Measurements from ENCODE around the gene CELF4.

The CELF4 gene

DNA sequence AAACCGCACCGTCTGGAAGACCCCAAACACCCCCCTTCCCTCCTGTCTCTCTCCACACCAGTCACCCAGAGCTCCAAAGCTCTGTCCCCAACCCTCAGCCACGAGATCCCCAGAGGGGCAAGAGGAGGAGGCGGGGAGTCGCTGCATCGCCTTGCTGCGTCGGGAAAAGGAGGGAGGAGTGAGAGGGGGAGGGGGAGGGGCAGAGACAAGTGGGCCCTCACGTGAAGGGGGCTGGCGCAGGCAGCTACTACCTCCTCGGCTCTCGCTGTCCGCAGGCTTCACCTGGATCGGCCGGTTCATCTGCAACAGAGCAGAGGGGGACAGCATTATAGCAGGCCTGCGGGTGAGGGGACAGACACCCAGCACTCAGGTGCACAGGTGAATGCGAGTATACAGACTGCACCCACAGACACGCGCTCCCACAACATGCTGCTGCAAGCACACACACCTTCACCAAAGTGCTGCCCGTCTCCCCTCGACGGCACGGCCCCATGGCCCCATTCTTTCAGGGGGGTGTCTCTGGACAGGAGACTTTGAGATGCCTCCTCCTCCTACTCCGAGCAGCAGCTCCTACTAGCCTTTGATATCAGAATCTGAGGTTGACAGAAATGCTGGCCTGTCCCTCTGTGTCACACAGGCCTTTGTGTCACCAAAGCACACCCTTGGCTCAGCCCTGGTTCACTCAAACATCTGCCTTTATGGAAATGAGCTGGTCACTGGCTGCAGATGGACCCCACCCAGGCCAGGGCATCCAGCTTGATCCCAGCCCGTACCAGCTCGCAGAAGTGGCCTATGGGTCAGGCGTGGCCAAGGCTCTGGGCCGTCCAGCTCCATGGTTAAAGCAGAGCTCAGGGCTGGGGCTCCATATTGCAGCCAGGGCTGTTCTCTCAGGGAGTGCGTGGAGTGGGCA, 243.8 kb downstream of the CELF4 start:
- H3K4me1 ChIP-seq (ENCODE audit: insufficient read depth, poor library complexity, severe bottlenecking), result no peaks in the 10 kb centered on the region
- DNase-seq (ENCODE audit: low spot score) (no peak), ATAC-seq (ENCODE audit: low read depth) (0 out of 3 replicates have a peak, but pooled peaks have one; percentile 9)
- no peaks in the 10 kb centered on the region for H3K9me3 ChIP-seq (ENCODE audit: severe bottlenecking)
- H3K36me3 ChIP-seq (ENCODE audit: low read depth), result no peaks in the 10 kb centered on the region
- H3K4me3 ChIP-seq (ENCODE audit: severe bottlenecking), result no peak overlapping the region
- TF ChIP-seq, protein P1, sequence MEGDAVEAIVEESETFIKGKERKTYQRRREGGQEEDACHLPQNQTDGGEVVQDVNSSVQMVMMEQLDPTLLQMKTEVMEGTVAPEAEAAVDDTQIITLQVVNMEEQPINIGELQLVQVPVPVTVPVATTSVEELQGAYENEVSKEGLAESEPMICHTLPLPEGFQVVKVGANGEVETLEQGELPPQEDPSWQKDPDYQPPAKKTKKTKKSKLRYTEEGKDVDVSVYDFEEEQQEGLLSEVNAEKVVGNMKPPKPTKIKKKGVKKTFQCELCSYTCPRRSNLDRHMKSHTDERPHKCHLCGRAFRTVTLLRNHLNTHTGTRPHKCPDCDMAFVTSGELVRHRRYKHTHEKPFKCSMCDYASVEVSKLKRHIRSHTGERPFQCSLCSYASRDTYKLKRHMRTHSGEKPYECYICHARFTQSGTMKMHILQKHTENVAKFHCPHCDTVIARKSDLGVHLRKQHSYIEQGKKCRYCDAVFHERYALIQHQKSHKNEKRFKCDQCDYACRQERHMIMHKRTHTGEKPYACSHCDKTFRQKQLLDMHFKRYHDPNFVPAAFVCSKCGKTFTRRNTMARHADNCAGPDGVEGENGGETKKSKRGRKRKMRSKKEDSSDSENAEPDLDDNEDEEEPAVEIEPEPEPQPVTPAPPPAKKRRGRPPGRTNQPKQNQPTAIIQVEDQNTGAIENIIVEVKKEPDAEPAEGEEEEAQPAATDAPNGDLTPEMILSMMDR (IDR thresholded peaks at IDR 0.05; ENCODE audit: poor library complexity, severe bottlenecking), result no peak
- no peaks in the 10 kb centered on the region for H3K27me3 ChIP-seq (ENCODE audit: insufficient read depth, poor library complexity, severe bottlenecking)
- no peak overlapping the region for H3K27ac ChIP-seq (ENCODE audit: poor library complexity, severe bottlenecking)

DNA sequence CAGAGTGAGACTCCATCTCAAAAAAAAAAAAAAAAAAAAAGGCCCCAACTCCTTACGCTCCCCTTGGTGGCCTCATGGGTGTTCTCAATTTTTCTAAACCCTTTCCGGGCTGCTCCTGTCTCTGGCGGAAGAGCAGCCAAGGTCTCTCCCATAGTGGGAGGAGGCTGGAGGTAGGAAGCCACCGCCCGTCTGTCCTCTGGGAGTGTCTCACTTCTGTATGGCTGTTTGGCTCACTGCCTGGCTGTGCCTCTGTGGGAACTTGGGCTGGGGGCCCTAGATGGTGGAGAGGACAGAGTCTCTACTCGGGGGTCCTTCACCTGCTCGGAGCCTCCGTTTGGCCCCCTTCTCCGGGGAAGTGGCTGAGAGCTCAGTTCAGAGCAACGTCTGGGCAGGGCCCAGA, 245.3 kb downstream of the CELF4 start:
- DNase-seq (ENCODE audit: low spot score) (no peak), ATAC-seq (ENCODE audit: low read depth) (no peak)
- no peaks in the 10 kb centered on the region for H3K9me3 ChIP-seq (ENCODE audit: severe bottlenecking)
- TF ChIP-seq, protein P1 (IDR thresholded peaks at IDR 0.05; ENCODE audit: poor library complexity, severe bottlenecking), result no peak
- no peaks in the 10 kb centered on the region for H3K36me3 ChIP-seq (ENCODE audit: low read depth)
- H3K27me3 ChIP-seq (ENCODE audit: insufficient read depth, poor library complexity, severe bottlenecking), result no peaks in the 10 kb centered on the region
- no peak overlapping the region for H3K4me3 ChIP-seq (ENCODE audit: severe bottlenecking)
- H3K27ac ChIP-seq (ENCODE audit: poor library complexity, severe bottlenecking), result no peak overlapping the region
- H3K4me1 ChIP-seq (ENCODE audit: insufficient read depth, poor library complexity, severe bottlenecking), result no peaks in the 10 kb centered on the region

- Histone ChIP-seq H3K36me3 (ENCODE audit: low read depth) (no peaks in the 10 kb centered on the region), H3K27me3 (ENCODE audit: insufficient read depth, poor library complexity, severe bottlenecking) (no peaks in the 10 kb centered on the region), H3K4me1 (ENCODE audit: insufficient read depth, poor library complexity, severe bottlenecking) (no peaks in the 10 kb centered on the region), H3K27ac (ENCODE audit: poor library complexity, severe bottlenecking) (no peak overlapping the region), H3K9me3 (ENCODE audit: severe bottlenecking) (no peaks in the 10 kb centered on the region), H3K4me3 (ENCODE audit: severe bottlenecking) (no peak overlapping the region)
- TF ChIP-seq, protein P1 (IDR thresholded peaks at IDR 0.05; ENCODE audit: poor library complexity, severe bottlenecking), result no peak
- DNase-seq (ENCODE audit: low spot score) (no peak), ATAC-seq (ENCODE audit: low read depth) (no peak)
Measured at GRCh38 chr18:37318360-37319355, 246.9 kb downstream of the CELF4 start.

DNA sequence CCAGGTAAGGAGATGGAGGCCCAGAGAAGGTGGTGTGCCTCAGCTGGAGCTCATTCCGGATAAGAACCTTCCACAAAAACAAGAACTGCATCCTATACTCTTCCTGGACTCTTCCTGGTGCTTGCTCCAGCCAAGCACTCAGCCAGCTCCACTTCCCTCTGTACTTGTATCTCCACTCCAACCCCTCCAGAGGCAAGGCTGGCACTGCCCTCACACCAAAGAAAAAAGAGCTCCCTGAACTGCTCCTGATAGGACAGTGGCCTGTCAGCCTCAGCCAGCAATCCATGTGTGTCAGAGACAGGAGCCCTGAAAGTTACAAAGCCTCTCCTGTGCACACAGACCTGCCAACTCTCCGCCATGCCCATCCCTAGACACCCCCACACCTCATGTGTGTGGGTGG, 248.1 kb downstream of the CELF4 start:
- Histone ChIP-seq H3K27me3 (ENCODE audit: insufficient read depth, poor library complexity, severe bottlenecking) (no peaks in the 10 kb centered on the region), H3K4me3 (ENCODE audit: severe bottlenecking) (no peak overlapping the region)

More for the DNA sequence above, 248.1 kb downstream of the CELF4 start:
- Histone ChIP-seq H3K4me1 (ENCODE audit: insufficient read depth, poor library complexity, severe bottlenecking) (no peaks in the 10 kb centered on the region), H3K36me3 (ENCODE audit: low read depth) (no peaks in the 10 kb centered on the region), H3K9me3 (ENCODE audit: severe bottlenecking) (no peaks in the 10 kb centered on the region), H3K27ac (ENCODE audit: poor library complexity, severe bottlenecking) (no peak overlapping the region)
- DNase-seq (ENCODE audit: low spot score) (no peak), ATAC-seq (ENCODE audit: low read depth) (no peak)
- TF ChIP-seq, protein P1 (IDR thresholded peaks at IDR 0.05; ENCODE audit: poor library complexity, severe bottlenecking), result no peak

All from RWPE2 (cell line).